ENCODE data around the gene RCOR1.

DNA sequence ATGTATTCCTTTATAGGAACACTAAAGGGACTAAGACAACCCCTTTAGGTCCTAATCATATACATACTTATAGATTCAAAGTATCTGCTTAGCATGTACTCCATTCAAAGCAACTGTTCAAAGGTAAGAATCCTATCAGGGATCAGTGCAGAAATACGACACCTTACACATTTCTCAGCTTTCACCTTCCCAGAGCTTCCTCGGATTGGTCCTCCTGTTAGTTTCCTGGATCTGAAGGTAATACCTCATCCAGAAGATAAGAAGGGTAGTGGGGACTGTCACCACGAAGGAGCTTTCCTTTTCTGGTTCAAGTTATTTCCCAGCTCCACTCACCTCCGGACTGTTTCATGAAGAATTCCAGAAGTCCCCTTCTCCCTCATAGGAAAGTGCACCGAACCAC is 38.0 kb downstream of the RCOR1 start:
- TF ChIP-seq, protein P1, sequence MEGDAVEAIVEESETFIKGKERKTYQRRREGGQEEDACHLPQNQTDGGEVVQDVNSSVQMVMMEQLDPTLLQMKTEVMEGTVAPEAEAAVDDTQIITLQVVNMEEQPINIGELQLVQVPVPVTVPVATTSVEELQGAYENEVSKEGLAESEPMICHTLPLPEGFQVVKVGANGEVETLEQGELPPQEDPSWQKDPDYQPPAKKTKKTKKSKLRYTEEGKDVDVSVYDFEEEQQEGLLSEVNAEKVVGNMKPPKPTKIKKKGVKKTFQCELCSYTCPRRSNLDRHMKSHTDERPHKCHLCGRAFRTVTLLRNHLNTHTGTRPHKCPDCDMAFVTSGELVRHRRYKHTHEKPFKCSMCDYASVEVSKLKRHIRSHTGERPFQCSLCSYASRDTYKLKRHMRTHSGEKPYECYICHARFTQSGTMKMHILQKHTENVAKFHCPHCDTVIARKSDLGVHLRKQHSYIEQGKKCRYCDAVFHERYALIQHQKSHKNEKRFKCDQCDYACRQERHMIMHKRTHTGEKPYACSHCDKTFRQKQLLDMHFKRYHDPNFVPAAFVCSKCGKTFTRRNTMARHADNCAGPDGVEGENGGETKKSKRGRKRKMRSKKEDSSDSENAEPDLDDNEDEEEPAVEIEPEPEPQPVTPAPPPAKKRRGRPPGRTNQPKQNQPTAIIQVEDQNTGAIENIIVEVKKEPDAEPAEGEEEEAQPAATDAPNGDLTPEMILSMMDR (conservative IDR thresholded peaks at IDR 0.05; ENCODE audit: low read depth, low read length), result no peak
- TF ChIP-seq EZH2 (IDR thresholded peaks at IDR 0.05; ENCODE audit: borderline replicate concordance, low read depth, low read length, poor library complexity, severe bottlenecking), result no peak
